ENCODE data around the gene EPHA2. TPM values are rescaled to one million over a fixed set of nuclear protein-coding genes. Genes with fewer than 3 reads are reported as not detected.

EPHA2 gene
- polyA plus RNA-seq, 1 experiment: 26.5 TPM

GRCh38 chr1:16148329-16149092 is 7.4 kb downstream of the EPHA2 start:
- peaks cover 24% of the 10 kb centered on the region for H3K36me3 ChIP-seq (ENCODE audit: control insufficient read depth, insufficient read depth, low read length)
- DNase-seq (ENCODE audit: low read depth): no peak
- no peak overlapping the region for H3K4me3 ChIP-seq (ENCODE audit: low read depth, low read length)
- TF ChIP-seq CTCF (IDR thresholded peaks at IDR 0.05; ENCODE audit: insufficient read depth, low read depth, low read length): no peak
- ChIA-PET POLR2A (no interaction called here), CTCF (interaction anchor here (1.0 to 13.9 kb wide), 4 partner anchors 9 to 75 kb away, joined by 4 to 179 read pairs (median 6); partner anchors contain the start of gene FAM131C)
- no peaks in the 10 kb centered on the region for H3K27me3 ChIP-seq (ENCODE audit: control insufficient read depth, insufficient read depth, low read length)

DNA sequence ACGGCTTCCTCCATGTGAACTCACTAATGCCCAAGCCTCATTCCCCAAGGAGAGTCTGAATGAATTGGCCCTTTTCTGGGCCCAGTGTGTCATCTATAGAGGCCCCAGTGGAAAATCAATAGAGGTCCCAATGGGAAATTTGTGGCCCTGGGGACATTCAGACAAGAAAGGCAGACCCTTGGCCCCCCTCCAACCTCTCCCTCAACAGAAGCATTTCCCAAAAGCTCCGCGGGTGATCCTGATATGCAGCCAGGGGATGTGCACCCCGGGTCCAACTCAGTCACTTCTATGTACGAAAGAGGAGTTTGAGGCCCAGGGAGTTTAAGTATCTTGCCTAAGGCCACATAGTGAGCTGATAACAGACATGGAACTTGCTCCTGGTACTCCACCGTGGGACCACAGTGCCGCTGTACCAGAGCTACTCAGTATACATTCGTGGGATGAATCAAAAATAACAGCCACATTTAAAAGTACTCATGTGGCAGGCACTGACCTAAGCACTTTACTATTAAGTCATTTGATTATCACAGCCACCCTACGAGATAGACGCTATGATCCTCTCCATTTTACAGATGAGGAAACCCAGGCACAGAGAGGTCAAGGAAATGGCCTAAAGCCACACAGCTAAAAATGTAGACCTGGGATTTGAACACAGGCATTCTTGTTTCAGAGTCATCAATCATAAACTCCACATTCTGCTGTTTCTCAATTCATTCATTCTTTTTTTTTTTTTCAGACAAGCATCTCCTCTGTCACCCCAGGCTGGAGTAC is 8.5 kb downstream of the EPHA2 start:
- TF ChIP-seq CTCF (IDR thresholded peaks at IDR 0.05; ENCODE audit: insufficient read depth, low read depth, low read length): no peak
- Histone ChIP-seq H3K27me3 (ENCODE audit: control insufficient read depth, insufficient read depth, low read length) (no peaks in the 10 kb centered on the region), H3K36me3 (ENCODE audit: control insufficient read depth, insufficient read depth, low read length) (peaks cover 24% of the 10 kb centered on the region), H3K4me3 (ENCODE audit: low read depth, low read length) (no peak overlapping the region)
- ChIA-PET POLR2A (no interaction called here), CTCF (interaction anchor here (1.0 to 13.9 kb wide), 5 partner anchors 7 to 74 kb away, joined by 4 to 179 read pairs (median 4); partner anchors contain the start of genes EPHA2 and FAM131C)
- DNase-seq (ENCODE audit: low read depth): no peak

DNA sequence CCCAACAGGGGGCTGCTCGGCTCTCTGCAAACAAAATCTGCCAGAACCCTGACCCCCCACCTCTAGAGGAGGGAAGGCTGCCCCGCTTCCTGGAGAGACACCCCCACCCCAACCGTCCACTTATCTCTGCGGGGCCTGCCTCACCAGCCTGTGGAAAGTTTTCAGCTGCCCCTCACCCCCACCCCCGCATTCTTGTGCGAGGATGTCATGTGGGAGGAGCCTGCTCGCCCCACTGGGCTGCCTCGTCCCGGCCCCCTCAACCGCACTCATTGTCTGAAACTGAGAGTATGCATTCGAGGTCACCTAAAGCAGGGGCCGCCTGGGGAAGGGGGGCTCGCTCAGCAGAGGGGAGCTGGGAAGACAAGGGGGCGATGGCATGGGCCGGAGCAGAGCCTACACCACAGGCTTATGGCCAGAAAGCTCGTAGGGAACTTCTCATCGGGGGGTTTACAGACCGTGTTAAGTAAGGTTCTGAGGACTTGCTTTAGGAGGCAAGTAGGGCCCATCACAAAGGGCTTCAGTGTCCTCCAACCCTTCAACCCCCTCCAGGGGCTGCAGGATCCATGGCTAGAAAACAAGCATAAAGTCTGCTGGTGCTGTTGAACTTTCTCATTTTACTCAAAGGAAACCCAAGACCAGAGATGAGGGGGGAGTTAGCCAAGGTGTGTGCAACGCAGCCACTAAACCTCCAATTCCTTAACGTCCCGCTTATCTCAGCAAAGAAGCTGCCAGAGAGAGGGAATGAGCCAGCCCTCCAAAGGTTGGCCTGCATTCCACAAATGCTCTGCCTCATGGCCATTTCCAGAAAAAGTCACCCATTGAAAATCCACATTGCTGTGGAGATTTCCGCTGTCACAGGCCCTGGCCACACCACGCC is 9.4 kb downstream of the EPHA2 start:
- ChIA-PET CTCF (interaction anchor here (0.6 to 13.9 kb wide), 5 partner anchors 9 to 73 kb away, joined by 3 to 179 read pairs (median 4); partner anchors contain the start of genes EPHA2 and FAM131C), POLR2A (interaction anchor here (1.7 kb wide), 1 partner anchor 9 kb away, joined by 6 read pairs; the partner anchor contains the start of gene EPHA2)
- DNase-seq (ENCODE audit: low read depth): no peak
- Histone ChIP-seq H3K27me3 (ENCODE audit: control insufficient read depth, insufficient read depth, low read length) (no peaks in the 10 kb centered on the region), H3K36me3 (ENCODE audit: control insufficient read depth, insufficient read depth, low read length) (peaks cover 24% of the 10 kb centered on the region), H3K4me3 (ENCODE audit: low read depth, low read length) (peak overlapping the region; percentile 33)
- no peak for TF ChIP-seq CTCF (IDR thresholded peaks at IDR 0.05; ENCODE audit: insufficient read depth, low read depth, low read length)

GRCh38 chr1:16145662-16146278 is 10.1 kb downstream of the EPHA2 start:
- Histone ChIP-seq H3K27me3 (ENCODE audit: control insufficient read depth, insufficient read depth, low read length) (no peaks in the 10 kb centered on the region), H3K4me3 (ENCODE audit: low read depth, low read length) (peak overlapping the region; percentile 33), H3K36me3 (ENCODE audit: control insufficient read depth, insufficient read depth, low read length) (peaks cover 25% of the 10 kb centered on the region)
- POLR2A ChIA-PET: interaction anchor here (1.7 kb wide), 1 partner anchor 10 kb away, joined by 6 read pairs; the partner anchor contains the start of gene EPHA2
- DNase-seq (ENCODE audit: low read depth): no peak
- CTCF ChIA-PET: interaction anchor here (0.6 to 13.9 kb wide), 3 partner anchors 23 to 65 kb away, joined by 3 to 179 read pairs (median 3); no protein-coding TSS in a partner anchor
- TF ChIP-seq CTCF (IDR thresholded peaks at IDR 0.05; ENCODE audit: insufficient read depth, low read depth, low read length): no peak

All from BJ (cell line).